H54 (cell line): Measurements from ENCODE around the gene SMC6.

Source experiments
- DNase-seq: peaks from one replicate; pipeline ENCODE4 v3.0.0; 2011; ENCODE audit warnings: low spot score, mixed read lengths; ENCODE audit not compliant: insufficient read length
- FAIRE-seq: peaks from 3 replicates; lab custom pipeline; 2011; peaks lifted over from hg19 to GRCh38; lab: Jason Lieb, UNC
- POLR2A ChIP-seq: IDR thresholded peaks from 2 replicates; pipeline ENCODE4 v1.6.1; 2011; ENCODE audit warnings: low read depth, mild to moderate bottlenecking, low read length

SMC6 gene

DNA sequence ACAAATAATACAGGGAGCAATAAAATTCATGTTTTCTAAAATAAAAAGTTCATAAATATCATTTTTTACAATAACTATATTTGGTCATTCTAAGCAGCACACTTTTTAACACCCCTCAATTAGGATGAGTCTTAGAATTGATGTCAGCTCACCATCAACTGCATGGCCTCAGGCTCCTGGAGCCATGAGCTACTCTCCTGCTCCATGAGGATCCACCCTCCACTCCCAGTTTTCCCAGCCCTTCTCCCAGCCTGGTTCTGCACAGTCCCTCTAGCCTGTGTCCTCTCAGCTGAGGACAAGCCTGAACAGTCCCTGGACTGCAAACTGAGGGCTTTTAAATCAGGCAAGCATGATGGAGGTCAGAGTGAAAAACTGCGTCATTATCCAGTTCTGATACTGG is 89.1 kb downstream of the SMC6 start:
- no peak for DNase-seq
- FAIRE-seq = no peak
- no peak for TF ChIP-seq POLR2A

DNA sequence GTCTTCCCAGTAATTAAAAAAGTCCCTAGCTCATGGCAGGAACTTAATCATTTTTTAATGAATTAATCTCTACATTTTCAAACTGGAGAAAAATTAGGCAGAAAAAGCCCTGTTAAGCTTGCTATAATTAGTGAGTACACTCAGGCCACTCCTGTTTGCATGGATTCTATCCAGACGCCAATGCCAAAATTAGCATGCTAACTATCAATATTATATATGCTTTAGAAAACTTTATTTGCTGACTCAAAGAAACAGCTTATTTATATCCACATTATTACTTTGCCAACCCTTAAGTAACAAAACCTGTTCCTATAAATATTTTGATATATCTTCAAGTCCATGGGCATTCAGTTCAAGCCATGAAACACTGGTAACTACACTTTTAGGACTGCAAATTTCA is 90.9 kb downstream of the SMC6 start:
- no peak for TF ChIP-seq POLR2A
- DNase-seq (no peak), FAIRE-seq (no peak)

DNA sequence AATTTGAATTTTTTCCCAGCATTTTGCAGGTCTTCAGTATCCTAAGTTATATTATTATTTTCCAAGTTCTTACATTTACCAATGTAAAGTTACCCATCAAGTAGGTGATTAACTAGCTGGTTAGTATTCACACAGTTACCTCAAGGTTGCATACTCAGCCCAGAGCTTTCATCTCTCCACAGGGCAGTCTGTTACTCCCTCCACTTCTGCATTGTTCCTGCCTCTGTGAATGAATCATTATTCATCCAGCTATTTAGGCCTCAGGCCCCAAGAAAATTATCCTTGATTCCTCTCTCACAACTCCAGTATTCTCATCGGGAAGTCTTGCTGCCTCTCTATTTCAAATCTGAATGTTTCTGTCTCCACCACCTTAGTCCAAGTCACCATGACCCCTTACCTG is 92.2 kb downstream of the SMC6 start:
- TF ChIP-seq POLR2A = no peak
- no peak for FAIRE-seq
- DNase-seq = no peak

DNA sequence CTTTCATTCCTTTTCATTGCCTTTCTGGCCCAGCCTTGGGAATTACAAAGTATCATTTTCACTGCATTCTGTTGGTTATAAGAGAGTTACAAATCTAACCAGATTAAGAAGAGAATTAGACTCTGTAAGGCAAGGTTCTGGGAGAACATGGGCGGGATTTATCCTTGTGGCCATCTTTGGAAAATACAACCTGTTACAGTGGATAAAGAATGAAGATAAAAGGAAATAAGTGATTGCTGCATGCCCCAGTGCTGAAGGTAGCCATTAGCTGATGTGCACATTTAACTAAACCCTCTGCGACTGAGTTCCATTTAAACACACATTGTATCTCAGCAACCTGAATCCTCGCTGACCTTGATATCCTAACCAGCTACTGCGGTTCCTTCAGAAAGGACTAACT is 93.4 kb downstream of the SMC6 start:
- no peak for TF ChIP-seq POLR2A
- no peak for DNase-seq
- FAIRE-seq = no peak

DNA sequence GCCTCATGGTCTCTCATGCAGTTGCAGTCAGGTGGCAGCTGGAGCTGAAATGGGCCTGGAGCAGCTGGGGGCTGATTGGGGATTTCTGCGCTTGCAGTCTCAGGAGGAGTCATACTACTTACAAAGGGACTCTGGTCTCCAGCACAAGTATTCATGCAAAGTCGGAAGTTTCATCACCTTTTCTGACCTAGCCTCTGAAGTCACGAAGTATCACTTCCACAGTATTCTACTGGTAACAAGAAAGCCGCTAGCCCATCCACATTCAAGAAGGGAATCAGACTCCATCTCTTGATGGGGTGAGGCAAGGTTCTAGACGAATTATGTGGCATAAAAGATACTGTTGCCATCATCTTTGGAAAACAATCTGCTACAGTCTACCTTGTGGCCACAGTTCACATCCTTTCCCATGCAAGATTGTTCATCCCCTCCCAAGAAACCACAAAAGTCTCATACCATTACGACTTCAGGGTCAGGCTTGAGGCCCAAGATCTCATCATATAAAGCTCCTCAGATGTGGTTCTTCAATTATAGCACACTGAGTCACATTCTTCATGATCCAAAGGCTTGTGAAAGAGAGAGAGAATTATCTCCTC is 95.3 kb downstream of the SMC6 start:
- no peak for DNase-seq
- TF ChIP-seq POLR2A = no peak
- FAIRE-seq = no peak

DNA sequence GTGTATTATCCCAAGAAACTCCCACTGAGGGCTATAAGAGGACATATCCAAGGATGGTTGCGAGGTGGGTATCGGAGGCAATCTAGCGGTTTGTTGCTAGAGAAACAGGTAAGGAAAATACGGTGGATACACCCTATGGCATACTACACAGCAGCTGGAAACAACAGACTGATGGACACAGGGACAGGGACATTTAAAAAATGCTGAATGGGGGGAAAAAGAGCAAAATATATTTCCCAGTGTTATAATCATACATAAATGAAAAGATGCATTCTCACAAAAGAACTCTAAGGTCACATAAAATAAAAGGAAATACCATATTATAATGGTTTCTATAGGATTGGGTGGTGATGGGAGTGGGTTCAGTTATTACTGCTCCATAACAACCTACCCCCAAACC is 95.9 kb downstream of the SMC6 start:
- no peak for DNase-seq
- no peak for FAIRE-seq
- no peak for TF ChIP-seq POLR2A

DNA sequence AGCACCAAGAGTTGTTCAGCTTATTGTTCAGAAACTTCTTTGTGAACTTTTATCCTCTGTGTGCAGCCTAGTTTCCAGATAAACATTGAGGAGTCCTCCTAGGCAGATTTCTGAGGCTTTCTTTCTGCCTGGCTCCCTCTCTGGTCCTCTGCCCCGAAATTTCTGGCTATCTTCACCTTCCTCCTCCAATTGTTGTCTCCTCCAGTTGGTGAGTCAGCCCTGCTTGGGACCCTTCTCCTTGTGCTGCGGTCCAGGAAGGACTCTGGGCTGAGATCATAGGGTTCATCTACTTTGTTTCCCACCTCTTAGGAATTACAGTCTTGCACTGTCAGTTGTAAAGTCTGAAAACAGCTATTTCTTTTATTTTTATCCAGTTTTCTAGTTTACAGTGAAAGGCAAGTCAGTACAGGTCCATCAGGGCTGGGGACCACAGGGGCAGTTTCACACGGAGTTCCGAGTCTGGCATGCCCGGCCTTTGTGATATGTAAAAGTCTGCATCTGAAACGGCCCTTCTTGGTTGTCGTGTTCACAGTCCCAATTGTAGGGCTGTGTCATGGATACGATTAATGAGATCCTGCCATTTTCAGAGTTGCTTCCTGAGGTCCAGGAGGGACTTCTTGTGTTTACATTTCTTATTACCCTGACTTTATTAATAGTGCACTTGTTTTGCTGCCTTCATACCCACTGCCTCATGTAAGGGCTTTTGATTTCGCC is 100.8 kb downstream of the SMC6 start:
- TF ChIP-seq POLR2A = no peak
- FAIRE-seq = no peak
- DNase-seq = no peak

DNA sequence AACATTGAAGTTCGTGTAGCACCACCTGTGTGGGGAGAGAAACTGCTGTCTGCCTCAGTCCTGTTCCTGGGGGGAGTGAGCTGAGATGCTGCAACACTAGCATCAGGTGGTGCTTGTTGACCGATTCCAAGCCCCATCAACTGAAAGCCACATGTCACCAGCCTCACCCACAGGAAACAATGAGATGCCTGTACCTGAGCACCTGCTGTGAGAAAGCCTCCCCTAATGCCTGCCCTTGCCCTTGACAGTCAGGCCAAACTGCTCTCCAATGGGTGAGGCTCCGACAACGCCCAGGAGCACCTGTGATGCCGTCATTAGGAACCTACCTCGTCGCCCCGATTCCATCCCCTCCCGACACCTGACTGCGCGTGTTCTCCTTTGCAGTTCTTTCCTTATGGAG is 104.6 kb downstream of the SMC6 start:
- DNase-seq (no peak), FAIRE-seq (no peak)
- no peak for TF ChIP-seq POLR2A

DNA sequence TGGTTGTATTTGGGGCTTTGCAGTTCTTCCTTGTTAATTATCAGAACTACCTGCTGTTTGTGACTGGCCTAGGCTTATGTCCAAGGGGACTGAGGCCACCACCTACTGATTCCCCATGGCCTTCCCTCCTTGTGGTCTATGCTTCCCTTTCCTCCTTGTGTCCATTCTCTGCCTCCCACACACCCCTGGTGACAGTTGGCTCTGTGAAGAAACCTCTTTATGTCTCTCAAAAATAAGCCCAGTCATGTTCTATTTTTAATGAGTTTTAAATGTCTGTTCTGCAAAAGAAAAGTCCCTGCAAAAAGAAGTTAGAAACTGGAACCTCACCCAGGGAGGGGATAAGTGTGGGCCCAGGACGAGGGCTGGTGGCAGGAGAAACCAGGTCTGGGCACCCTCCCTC is 105.0 kb downstream of the SMC6 start:
- FAIRE-seq (no peak), DNase-seq (no peak)
- TF ChIP-seq POLR2A = no peak

DNA sequence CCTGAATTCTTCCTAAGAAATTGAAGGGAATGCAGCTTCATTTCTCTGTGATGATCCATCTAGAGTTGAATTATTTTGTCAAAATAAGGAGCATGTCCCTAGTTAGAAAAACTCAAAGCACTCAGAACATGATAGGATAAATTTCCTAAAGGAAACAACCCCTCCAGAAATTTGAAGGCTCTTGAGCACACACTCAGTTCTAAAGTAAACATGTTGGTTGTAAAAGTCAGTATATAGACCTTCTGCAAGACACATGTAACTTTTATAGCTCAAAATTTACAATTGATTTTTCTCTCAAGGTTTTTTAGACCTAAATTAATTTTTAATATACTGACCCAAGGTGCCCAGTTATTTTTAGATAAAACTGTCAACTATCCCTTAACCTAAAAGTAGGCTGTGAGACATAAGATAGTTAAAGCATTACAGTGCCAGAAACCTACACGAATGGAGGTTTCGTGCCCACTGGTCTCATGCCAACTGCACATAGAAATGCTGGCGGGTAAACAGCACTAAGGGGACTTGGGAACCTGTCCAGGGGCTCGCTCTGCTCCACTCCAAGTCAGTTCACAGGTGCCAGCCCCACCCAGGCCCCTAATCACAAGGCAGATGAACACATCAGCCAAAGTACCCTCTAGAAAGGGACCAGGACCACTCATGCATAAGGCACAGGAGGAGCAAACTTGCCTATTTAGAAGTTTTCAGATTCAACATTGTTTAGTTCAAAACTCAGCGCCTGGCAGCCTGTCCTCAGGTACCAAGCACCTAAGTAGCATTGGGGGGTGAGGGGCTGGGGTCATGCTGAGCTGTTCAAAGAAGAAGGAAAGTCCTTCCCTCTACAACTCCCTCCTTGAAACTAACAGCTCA is 106.5 kb downstream of the SMC6 start:
- DNase-seq (no peak), FAIRE-seq (no peak)
- TF ChIP-seq POLR2A = no peak

DNA sequence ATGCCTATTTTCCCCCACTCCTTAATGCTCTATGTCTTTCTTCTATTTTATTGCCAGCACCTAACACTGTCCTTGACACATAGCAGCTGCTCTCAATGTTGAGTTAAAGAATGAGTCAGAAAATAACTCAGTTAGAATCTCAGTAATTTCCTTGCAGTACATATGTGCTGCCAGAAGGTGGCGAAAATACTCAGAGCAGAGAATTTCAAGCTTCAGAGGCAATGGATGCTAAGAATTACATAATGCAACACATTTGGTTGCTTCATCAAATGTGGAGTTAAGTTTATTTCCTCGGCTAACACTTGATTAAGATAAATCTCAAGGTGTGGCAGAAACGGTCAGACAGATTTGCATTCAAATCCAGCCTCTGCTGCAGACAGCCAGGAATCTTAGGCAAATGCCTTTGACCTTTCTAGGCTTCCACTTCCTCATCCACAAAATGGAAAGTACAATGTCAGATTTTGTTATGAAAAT is 107.5 kb downstream of the SMC6 start:
- DNase-seq (peak; percentile 33), FAIRE-seq (peak; percentile 77)
- TF ChIP-seq POLR2A = no peak

DNA sequence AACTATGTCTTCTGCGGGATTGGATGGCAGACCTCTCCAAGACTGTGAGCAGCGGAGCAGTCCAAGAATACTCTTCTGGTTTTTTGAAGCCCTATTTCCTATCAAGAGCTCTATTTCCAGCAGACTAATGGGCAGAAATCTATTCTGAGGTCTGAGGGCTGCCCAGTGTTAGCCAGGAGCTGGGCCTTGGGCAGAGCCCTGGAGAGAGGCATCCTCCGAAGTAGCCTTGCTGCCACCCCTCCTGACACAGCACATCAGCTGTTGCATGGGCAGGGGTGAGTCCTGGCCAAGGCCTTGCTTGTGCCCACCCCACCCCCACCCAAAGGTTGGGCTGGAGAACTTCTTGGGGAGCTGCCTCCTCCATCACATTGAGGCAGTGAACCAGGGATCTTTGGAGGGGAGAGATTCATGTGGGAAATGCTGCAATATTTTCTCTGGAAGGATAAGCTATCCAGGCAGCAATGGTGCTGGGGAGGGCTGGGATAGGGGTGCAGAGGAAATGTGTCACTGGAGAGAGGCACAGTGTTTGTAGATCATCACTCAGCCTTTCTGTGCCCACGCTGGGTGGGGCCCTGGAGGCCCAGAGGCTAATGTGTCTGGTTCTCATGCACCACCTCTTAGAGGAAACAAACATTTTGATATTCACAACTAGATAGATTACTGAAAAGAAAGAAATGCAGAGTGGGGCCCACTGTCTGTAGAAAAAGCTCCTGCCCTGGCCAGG is 108.5 kb downstream of the SMC6 start:
- no peak for FAIRE-seq
- DNase-seq = no peak
- no peak for TF ChIP-seq POLR2A

DNA sequence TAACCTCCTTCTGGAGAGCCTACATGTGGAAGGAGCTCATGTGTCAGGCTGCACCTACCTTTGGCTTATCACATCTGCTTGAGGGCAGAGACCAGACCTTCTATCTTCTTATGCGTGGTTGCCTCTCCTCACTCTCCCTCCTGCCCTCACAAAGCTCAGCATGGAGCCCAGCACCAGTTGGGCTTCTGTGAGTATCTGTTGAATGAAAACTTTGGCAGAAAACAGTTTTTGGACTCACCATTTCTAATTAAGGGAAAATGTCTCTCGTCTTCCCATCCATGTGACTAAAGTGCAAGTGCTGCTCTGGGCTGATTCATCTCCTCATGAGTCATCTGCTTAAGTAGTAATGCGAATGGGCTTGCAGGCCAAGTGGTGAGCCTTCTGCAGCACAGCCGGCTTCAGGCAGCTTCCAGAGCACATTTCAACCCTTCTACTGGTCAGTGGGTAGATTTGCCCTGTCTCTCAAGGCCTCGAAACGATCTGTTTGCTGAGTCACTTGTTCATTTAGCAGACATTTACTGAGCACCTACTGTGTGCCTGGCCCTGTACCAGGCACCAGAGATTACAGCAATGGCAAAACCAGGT is 110.5 kb downstream of the SMC6 start:
- FAIRE-seq = peak; percentile 90
- TF ChIP-seq POLR2A = no peak
- peak; percentile 77 for DNase-seq
